ENCODE data around the gene ADGRA3. TPM values are rescaled to one million over a fixed set of nuclear protein-coding genes. Genes with fewer than 3 reads are reported as not detected.

The ADGRA3 gene
- total RNA-seq, 2 donors from 2014 or later = 51.8 to 54.9 TPM

DNA sequence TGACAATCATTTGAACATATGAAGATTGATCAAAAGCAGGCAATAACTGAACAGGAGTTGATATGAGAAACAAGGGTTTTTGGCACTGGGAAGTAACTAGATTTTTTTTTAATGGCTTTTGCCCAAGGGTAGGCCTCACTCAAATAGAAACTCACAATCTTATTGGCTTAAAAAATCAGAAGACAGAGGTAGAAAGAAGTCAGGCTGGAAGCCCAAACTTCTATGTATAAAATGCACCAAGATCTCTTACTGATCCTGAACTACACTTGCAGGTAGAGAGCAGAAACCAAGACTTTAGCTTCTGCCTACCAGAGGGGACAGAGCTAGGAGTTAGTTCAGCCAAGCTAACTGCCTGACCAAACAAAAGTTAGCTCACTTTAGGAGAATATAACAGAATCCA lies 74.9 kb downstream of the ADGRA3 start:
- no peak overlapping the region for H3K27ac ChIP-seq (ENCODE audit: low read depth, low read length)
- no peak overlapping the region for H3K9ac ChIP-seq (ENCODE audit: extremely low read depth, low read length, poor library complexity, severe bottlenecking)
- no peaks in the 10 kb centered on the region for H3K27me3 Mint-ChIP-seq (ENCODE audit: insufficient read depth)
- no peaks in the 10 kb centered on the region for H3K9me3 ChIP-seq (ENCODE audit: control insufficient read depth, low read length)
- H3K4me1 Mint-ChIP-seq = peaks cover 10% of the 10 kb centered on the region
- H3K27me3 ChIP-seq (ENCODE audit: control insufficient read depth, insufficient read depth, low read length, poor library complexity, severe bottlenecking) = no peaks in the 10 kb centered on the region
- H3K4me3 ChIP-seq (ENCODE audit: low read length) = no peak overlapping the region
- no peaks in the 10 kb centered on the region for H3K9me3 Mint-ChIP-seq
- no peak overlapping the region for H3K27ac Mint-ChIP-seq
- TF ChIP-seq, protein P1, sequence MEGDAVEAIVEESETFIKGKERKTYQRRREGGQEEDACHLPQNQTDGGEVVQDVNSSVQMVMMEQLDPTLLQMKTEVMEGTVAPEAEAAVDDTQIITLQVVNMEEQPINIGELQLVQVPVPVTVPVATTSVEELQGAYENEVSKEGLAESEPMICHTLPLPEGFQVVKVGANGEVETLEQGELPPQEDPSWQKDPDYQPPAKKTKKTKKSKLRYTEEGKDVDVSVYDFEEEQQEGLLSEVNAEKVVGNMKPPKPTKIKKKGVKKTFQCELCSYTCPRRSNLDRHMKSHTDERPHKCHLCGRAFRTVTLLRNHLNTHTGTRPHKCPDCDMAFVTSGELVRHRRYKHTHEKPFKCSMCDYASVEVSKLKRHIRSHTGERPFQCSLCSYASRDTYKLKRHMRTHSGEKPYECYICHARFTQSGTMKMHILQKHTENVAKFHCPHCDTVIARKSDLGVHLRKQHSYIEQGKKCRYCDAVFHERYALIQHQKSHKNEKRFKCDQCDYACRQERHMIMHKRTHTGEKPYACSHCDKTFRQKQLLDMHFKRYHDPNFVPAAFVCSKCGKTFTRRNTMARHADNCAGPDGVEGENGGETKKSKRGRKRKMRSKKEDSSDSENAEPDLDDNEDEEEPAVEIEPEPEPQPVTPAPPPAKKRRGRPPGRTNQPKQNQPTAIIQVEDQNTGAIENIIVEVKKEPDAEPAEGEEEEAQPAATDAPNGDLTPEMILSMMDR (conservative IDR thresholded peaks at IDR 0.05) = no peak
- H3K36me3 Mint-ChIP-seq (ENCODE audit: low read depth) = peaks cover 44% of the 10 kb centered on the region
- peaks cover 70% of the 10 kb centered on the region for H3K36me3 ChIP-seq (ENCODE audit: control insufficient read depth, insufficient read depth, low read length)
- no peaks in the 10 kb centered on the region for H3K4me1 ChIP-seq (ENCODE audit: control insufficient read depth, insufficient read depth, low read length)
- no peak overlapping the region for H3K4me3 Mint-ChIP-seq
- no peak for DNase-seq

- WGBS, 2 experiments (ENCODE audit: insufficient coverage in 1 of 2, insufficient read length in 1 of 2) = 88 to 100% methylated on average over 2 of the region's 2 CpGs
- TF ChIP-seq, protein P1 (conservative IDR thresholded peaks at IDR 0.05) = no peak
- H3K27ac Mint-ChIP-seq = no peak overlapping the region
These were observed 75.9 kb downstream of the ADGRA3 start for GRCh38 chr4:22439947-22440346.

GRCh38 chr4:22435652-22436051 lies 80.2 kb downstream of the ADGRA3 start:
- H3K36me3 Mint-ChIP-seq (ENCODE audit: low read depth) = peaks cover 35% of the 10 kb centered on the region
- H3K27ac ChIP-seq (ENCODE audit: low read depth, low read length) = no peak overlapping the region
- H3K36me3 ChIP-seq (ENCODE audit: control insufficient read depth, insufficient read depth, low read length) = peaks cover 58% of the 10 kb centered on the region
- no peak overlapping the region for H3K4me3 Mint-ChIP-seq
- no peaks in the 10 kb centered on the region for H3K27me3 Mint-ChIP-seq (ENCODE audit: insufficient read depth)
- no peak overlapping the region for H3K9ac ChIP-seq (ENCODE audit: extremely low read depth, low read length, poor library complexity, severe bottlenecking)
- no peaks in the 10 kb centered on the region for H3K4me1 ChIP-seq (ENCODE audit: control insufficient read depth, insufficient read depth, low read length)
- DNase-seq = no peak
- no peaks in the 10 kb centered on the region for H3K9me3 ChIP-seq (ENCODE audit: control insufficient read depth, low read length)
- WGBS, 2 experiments (ENCODE audit: insufficient coverage in 1 of 2, insufficient read length in 1 of 2) = 78 to 80% methylated on average over 2 of the region's 2 CpGs
- TF ChIP-seq, protein P1 (conservative IDR thresholded peaks at IDR 0.05) = no peak
- H3K4me1 Mint-ChIP-seq = peaks cover 19% of the 10 kb centered on the region
- H3K27ac Mint-ChIP-seq = no peak overlapping the region
- H3K27me3 ChIP-seq (ENCODE audit: control insufficient read depth, insufficient read depth, low read length, poor library complexity, severe bottlenecking) = no peaks in the 10 kb centered on the region
- no peak overlapping the region for H3K4me3 ChIP-seq (ENCODE audit: low read length)
- H3K9me3 Mint-ChIP-seq = no peaks in the 10 kb centered on the region

More at GRCh38 chr4:22439947-22440346, 75.9 kb downstream of the ADGRA3 start:
- H3K4me3 ChIP-seq (ENCODE audit: low read length) = no peak overlapping the region
- Mint-ChIP-seq H3K4me1 (peaks cover 19% of the 10 kb centered on the region), H3K4me3 (no peak overlapping the region), H3K27me3 (ENCODE audit: insufficient read depth) (no peaks in the 10 kb centered on the region), H3K9me3 (no peaks in the 10 kb centered on the region), H3K36me3 (ENCODE audit: low read depth) (peaks cover 44% of the 10 kb centered on the region)
- peaks cover 71% of the 10 kb centered on the region for H3K36me3 ChIP-seq (ENCODE audit: control insufficient read depth, insufficient read depth, low read length)
- no peak overlapping the region for H3K27ac ChIP-seq (ENCODE audit: low read depth, low read length)
- no peak overlapping the region for H3K9ac ChIP-seq (ENCODE audit: extremely low read depth, low read length, poor library complexity, severe bottlenecking)
- H3K9me3 ChIP-seq (ENCODE audit: control insufficient read depth, low read length) = no peaks in the 10 kb centered on the region
- no peak for DNase-seq
- H3K27me3 ChIP-seq (ENCODE audit: control insufficient read depth, insufficient read depth, low read length, poor library complexity, severe bottlenecking) = no peaks in the 10 kb centered on the region
- H3K4me1 ChIP-seq (ENCODE audit: control insufficient read depth, insufficient read depth, low read length) = no peaks in the 10 kb centered on the region
